ENCODE results near the gene ERP44.
A peak's percentile ranks its signal among the peaks of the same experiment; 100 is the strongest.
"Not testable (repeated sequence)": the region's sequence is repeated elsewhere in the genome, so short reads cannot be mapped to it uniquely, and the experiment has no call there.

ERP44 gene

DNA sequence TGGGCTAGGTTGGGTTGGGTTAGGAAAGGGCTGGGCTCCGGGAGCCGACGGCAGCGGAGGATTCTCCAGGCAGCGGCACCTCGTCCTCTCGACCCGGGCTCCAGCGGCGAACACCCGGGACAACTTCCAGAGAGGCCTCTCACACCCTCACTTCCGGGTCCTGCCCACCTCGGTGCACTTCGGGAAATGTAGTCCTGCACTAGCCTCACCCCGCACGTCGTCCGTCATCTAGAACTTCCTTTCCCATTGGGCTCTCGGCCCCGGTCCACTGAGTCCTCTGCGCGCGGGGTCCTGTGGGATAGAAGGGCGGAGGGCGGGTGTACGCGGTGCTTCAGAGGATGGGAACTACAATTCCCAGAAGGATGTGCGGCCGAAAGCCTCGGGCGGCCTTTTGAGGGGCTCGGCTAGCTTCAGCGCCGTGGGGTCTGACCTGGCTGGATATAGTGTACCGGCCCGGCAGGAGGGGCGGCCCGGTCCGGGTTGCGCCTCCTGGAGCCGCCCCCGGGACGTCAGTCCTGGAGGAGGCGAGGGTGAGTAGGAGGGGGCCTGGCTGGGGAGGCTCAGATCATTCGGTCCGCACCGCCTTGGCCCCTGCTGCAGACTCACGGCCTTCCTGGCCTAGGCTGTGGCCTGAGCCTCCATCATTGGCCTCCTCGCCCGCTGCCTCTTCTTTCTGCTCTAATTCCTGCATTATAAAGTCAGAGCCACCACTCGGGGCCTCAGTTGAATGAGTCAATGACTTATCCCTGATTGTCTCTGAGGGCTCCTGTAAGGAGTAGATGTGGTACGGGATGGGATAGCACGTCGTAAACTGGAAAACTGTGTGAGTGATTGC lies at the start of gene ERP44, which contains the start of gene INVS:
TSS of gene ERP44 (minus strand) at position 114 of the 835 bp plus-strand sequence. CDS start 160 bp downstream, outside the sequence.
TSS of gene INVS (plus strand) at position 357 of the 835 bp plus-strand sequence. CDS start 5,279 bp downstream, outside the sequence.
- peak; percentile 91 to 98 for DNase-seq (ENCODE audit: low read depth in 2 of 2)

DNA sequence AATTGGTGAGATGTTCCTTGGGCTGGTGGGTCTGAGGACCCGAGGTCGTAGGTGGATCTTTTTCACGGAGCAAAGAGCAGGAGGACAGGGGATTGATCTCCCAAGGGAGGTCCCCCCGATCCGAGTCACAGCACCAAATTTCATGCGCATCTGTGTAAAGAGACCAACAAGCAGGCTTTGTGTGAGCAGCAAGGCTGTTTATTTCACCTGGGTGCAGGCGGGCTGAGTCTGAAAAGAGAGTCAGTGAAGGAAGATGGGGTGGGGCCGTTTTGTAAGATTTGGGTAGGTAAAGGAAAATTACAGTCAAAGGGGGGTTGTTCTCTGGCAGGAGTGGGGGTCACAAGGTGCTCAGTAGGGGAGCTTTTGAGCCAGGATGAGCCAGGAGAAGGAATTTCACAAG lies 47.2 kb upstream of the ERP44 start:
- DNase-seq (ENCODE audit: low read depth in 2 of 2): not testable (repeated sequence)

DNA sequence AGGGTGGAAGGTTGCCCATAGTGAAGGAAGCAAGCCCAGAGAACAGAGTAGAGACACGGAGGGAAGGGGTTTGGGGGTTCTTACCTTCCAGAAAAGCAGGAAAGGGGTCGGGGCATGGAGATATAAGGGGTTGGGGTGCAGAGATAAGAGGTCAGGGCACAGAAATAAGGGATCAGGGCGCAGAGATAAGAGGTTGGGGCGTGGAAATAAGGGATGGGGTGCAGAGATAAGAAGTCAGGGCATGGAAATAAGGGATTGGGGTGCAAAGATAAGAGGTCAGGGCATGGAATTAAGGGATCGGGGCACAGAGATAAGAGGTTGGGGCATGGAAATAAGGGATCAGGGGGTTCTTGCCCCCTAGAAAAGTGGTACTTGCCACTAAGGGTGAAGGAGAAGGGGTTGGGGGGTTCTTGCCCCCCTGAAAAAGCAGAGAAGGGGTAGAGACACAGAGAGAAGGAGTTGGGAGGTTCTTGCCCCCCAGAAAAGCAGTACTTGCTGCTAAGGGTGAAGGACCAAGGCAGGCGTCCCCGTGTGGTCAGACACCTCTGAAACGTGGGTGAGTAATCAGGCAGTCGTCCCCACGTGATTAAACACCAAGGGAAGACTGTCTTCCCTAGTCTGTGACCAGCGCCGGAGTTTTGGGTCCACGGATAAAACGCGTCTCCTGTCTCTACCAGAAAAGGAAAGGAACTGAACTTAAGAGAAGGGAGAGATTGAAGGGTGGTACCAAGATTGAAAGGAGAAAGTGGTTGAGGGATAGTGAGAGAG lies 46.6 kb upstream of the ERP44 start:
- not testable (repeated sequence) for DNase-seq (ENCODE audit: low read depth in 2 of 2)

DNA sequence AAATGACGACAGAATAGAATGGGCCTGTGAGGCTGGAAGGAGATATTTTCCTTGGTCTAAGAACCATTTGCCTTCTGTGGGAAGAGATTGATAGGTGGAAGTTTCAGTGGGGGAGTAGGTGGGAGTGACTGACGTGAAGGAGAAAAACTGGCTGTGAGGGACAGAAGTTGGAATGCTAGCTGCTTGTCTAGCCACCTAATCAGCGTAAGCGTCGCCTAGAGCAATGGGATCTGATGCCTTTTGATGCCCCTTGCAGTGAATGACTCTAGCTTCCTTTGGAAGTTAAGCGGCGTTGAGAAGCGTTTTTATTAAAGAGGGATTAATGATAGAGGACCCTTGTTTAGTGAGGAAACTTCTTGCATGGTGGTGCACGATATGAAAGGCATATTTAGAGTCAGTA lies 43.1 kb upstream of the ERP44 start:
- DNase-seq (ENCODE audit: low read depth in 2 of 2): not testable (repeated sequence)

DNA sequence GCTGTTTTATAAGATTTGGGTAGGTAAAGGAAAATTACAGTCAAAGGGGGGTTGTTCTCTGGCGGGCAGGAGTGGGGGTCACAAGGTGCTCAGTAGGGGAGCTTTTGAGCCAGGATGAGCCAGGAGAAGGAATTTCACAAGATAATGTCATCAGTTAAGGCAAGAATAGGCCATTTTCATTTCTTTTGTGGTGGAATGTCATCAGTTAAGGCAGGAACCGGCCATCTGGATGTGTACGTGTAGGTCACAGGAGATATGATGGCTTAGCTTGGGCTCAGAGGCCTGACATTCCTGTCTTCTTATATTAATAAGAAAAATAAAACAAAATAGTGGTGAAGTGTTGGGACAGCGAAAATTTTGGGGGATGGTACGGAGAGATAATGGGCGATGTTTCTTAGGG lies 41.5 kb upstream of the ERP44 start:
- not testable (repeated sequence) for DNase-seq (ENCODE audit: low read depth in 2 of 2)

DNA sequence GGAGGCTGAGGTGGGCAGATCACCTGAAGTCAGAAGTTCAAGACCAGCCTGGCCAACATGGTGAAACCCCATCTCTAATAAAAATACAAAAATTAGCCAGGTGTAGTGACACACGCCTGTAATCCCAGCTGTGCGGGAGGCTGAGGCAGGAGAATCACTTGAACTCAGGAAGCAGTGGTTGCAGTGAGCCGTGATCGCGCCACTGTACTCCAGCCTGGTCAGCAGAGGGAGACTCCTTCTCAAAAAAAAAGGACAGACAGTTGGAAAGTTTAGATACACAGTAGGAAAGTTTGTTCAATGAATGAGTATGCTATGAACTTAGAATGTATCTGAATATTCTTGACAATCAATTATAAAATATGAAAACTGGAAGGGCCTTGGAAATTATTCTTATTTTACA lies 38.0 kb upstream of the ERP44 start:
- not testable (repeated sequence) for DNase-seq (ENCODE audit: low read depth in 2 of 2)

DNA sequence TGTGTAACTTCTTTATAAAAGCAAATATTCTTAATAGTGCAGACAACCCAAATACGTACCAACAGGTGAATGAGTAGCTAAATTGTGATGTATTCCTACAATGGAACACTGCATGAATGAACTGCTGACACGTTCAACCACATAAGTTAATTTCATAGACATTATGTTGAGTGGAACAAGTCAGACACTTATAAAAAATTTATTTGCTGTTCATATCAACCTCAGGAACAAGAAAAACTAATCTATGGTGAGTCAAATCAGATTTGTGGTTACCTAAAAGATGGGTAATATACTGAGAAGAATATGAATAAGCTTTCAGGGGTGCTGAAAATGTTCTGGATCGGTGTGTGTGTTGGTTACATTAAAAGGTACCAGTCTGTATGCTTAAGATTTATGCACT lies 35.9 kb upstream of the ERP44 start:
- no peak for DNase-seq (ENCODE audit: low read depth in 2 of 2)

DNA sequence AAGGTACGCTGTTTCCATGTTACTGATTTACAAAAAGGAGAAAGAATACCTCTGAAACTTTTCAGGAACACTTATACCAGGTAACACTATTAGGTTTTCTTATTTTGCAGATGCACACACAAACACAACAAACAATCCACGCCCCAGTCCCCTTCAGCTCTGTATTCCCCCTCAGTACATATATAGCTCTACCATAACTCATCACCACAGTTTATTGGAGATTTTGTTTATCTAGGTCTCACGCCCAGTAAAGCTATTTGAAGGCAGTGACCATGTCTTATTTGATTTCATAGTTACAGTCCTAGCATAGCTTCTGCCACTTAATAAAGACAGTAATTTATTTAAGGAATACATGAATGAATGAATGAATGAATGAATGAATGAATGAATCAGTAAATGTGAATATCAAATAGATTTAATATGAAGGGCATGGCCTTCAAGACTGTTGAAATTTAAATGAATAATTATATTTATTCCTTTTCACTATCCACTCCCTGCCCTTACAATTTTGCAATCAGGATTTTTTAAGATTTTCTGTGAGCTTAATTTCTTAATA lies 33.2 kb upstream of the ERP44 start:
- no peak for DNase-seq (ENCODE audit: low read depth in 2 of 2)

DNA sequence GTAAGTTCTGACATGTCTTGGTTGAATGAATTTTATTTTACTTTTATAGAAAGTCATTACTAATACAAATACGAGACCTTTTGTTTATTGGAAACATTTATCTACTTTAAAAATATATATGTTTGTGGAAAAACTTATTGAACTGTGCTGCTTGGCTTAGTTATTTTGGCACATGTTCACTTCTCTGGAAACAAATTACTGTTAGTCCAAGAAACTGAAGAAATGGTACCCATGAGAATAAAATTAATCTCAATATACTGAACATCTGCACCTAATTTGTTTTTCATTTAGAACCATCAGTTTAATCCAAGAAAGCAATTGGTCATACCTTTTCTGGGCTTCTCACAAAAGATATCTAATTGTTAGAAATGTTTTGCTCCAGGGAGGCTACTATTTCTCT lies 32.4 kb upstream of the ERP44 start:
- DNase-seq (ENCODE audit: low read depth in 2 of 2): no peak

DNA sequence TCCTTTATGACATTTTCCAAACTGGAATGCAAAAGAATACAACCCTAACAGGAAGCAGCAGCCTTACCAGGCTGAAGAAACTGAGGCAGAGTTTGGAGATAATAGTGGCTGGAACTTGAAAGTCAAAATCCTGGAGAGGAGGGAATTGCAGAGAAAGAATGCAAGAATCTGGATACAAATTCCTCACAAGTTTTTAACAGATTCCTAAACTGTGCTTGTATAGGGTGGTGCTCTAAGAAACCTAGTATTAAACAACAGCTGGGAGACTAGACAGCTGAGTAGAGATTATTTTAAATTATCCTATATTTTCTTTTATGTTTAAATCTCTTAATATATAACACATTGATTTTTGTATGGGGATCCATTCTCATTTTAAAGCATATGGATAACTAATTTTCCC lies 31.0 kb upstream of the ERP44 start:
- no peak for DNase-seq (ENCODE audit: low read depth in 2 of 2)

DNA sequence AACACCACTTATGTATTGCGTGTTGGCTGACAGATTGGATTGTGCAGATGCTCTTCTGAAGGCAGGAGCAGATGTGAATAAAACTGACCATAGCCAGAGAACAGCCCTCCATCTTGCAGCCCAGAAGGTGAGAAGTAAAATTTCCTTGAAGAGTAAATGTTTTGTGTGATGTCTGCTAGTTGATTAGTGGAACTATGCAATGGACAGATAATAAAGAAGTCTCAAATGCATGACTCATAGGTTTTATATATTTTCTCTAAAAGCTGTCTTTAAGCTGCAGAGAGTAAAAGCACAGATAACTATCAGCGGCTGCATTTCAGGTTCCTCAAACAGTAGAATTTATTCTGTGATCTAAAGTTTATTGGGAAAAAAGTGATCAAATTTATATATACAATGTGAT lies 27.6 kb upstream of the ERP44 start:
- DNase-seq (ENCODE audit: low read depth in 2 of 2): no peak

DNA sequence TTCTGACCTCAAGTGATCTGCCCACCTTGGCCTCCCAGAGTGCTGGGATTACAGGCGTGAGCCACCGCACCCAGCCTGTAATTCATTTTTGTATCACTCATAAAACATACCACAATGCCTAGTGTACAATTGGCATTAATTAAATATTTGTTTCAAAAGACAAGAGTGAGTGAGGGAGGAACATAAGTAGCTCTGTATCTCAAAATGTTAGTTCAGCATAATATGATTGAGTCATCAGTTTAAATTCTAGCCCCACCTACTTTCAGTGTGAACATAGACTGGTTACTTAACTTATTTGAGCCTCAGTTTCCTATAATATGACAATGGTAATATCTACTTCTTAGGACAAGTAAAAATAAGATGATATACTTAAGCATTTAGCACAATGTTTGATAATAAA lies 27.1 kb upstream of the ERP44 start:
- no peak for DNase-seq (ENCODE audit: low read depth in 2 of 2)

DNA sequence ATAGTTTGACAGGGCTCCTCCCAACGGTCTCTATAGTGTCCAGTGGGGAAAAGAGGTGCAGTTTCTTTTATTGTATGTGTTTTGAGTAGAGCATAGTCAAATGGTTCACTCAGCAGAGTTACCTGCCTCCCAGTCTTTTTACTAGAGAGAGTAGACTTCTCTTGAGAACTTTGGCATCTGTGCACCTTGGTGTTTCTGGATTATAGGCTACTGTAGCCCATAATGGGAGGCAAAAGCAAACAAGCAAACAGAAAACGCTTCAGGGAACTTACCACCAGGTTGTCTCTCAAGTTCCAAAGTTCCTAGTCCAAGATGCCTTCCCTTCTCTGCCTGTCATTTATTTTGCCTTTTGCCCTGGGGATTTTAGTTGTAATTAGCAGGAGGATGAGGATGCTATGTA lies 26.4 kb upstream of the ERP44 start:
- DNase-seq (ENCODE audit: low read depth in 2 of 2): no peak

DNA sequence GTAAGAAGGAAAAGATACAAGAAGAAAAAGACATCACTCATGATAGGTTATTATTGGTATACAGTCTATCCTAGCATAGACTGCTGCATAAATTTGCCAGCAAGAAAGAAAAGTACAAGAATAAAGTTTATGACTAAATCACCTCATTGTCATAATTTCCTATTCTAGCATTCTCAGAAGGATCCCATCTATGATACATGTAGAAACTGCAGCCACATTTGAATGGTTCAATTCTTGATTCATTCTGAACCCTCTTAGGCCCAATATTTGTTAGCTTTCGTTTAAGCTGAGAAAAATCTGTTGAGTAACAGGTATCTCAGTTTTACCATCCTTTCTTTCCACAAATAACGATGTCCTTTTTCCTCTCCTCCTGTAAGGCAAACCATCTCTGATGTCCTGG lies 21.5 kb upstream of the ERP44 start:
- DNase-seq (ENCODE audit: low read depth in 2 of 2): no peak

DNA sequence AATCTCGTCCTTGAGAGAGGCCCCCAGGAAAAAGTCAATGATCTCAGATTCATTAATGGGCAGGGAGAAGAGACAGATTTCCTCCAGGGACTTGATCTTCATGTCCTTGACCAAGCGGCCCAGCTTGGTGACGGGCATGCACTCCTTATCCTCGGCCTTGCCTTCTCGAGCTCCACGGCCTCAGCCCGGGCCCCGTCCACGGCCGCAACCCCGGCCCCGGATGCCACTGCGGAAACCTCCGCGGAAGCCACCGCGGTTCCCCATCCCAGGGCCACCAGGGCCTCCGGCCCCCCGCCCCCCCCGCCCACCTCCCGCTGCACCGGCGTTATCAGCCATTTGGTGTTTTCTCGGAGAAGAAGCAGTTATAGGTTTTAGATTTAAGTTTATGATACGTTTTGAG lies 18.5 kb upstream of the ERP44 start:
- DNase-seq (ENCODE audit: low read depth in 2 of 2): no peak

DNA sequence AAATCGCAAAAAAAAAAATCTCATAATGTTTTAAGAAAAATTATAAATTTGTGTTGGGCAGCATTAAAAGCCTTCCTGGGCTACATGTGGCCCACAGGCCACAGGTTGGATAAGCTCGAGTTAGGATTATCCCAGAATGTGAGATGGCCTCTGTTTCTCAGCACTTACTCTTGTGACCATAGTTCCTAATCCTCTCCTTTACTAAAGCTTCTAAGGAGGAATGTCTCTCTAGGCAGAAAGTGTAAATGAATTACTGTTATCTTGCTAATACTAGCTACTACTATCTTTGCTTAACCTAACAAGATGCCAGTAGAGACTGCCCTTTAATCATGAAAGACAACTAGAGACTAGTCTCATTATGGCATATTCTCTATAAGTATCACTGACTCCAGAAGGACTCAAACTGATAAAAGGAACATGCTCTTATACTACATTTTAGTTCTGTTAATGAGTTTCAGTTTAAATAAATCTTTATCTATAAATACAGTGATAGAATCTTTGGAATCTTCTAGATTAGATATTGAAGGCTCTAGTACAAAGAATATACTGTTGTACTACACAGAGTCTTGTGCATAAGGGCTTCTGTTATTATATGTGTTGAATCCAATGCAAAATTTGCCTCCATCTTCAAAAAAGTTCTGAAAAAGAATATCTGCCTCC lies 14.0 kb upstream of the ERP44 start:
- DNase-seq (ENCODE audit: low read depth in 2 of 2): no peak

DNA sequence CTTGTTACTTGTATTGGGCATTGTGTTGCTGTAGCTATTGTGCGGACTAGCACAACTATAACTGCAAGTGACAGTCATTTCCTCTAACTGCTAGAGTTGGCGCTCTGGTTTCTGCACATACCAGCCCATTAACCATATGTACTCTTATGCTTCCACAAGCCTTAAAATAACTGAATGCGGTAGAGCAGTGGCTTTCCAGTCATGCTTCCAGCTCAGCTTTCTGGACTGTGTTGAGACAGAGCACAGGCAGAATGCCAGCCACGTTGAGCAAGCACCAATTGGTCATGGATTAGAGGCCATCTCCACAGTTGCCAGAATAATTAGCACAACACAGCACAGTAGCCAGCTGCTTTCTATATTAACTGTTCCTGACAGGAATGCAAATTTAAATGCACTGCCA lies 12.4 kb upstream of the ERP44 start:
- no peak for DNase-seq (ENCODE audit: low read depth in 2 of 2)

DNA sequence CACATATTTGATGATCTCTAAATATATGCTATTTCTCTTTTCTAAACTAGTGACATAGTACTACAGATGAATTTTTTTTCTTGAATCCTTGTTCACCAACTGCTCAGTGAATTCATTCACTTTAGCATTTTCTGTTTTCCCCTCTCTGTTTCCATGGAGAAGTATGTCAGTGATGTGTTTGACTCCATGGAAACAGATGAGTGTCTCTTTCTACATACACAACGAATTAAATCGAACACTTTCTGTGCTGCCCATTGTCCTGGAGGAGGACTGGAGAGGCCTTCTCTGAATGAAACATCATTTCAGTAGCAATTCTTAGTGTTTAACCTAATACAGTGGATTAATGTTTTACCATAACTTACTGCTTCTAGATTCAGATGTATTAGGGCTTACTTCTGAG lies 9.8 kb upstream of the ERP44 start:
- no peak for DNase-seq (ENCODE audit: low read depth in 2 of 2)

DNA sequence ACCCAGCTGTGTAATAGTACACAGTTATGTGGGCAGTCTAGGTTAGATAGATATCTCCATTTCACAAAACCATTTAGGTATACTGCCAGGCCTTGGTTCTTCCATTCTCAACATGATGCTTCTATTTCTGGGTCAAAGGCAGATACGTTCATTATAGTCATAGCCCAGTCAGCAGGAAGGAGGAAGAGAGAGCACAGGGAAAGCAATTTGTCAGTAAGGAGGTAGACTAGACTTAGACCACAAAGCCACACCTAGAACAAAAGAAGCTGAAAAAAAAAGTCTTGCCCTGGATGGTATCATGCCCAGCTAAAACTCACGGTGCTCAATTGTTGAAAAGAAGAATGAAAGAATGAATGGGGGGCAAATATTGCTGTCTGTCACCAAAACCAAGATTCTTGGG lies 7.8 kb upstream of the ERP44 start:
- no peak for DNase-seq (ENCODE audit: low read depth in 2 of 2)

DNA sequence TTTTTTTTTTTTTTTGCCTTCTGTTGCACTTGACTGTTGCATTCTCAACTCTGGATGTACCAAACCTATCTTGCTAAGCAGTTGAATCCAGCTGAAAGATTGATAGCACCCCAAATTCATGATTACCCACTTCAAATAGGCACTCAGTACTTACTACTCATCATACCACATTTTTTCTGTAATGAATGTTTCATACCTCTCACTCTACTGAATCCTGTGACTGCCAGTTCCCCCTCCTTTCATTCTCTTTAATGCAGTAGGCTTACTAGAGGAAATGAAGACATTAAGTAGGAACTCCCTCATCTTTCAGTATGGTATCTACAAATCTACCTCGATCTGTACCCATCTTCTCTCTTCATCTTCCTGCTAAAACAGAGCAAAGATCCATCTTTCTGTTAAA lies 7.1 kb upstream of the ERP44 start:
- no peak for DNase-seq (ENCODE audit: low read depth in 2 of 2)

DNA sequence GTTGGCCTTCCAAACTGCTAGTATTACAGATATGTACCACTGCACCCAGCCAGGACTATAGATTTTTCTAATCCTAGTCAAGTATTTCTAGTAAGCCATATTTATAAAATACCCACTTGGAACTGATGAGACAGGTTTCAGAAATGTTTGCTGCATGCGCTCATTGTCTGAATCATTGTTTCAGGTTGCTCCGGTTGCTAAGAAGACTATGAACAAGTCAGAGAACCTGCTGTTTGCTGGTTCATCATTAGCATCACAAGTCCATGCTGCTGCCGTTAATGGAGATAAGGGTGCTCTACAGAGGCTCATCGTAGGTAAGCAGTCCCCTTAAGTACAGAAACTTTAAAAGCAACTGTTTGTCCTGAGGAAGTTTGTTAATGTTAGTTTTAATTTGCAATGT lies 5.5 kb upstream of the ERP44 start:
- no peak for DNase-seq (ENCODE audit: low read depth in 2 of 2)

DNA sequence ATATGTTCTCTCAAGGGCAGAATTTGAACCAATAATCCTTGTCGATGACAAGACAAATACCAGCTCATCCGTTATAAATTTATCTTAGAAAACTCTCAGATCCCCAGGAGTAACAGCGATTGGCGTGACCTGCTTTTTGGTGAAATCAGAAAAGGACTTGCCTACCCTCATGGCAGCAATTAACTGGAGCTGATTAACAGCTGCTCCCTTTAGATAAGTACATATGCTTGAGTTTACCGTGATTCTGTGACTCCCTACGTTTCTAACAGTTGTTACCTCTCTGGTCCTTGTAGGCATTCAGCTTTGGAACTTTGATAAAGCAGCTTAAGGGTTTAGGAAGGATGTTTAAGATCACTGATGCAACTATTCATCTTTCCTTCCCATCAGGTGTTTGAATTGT lies 2.8 kb upstream of the ERP44 start:
- no peak for DNase-seq (ENCODE audit: low read depth in 2 of 2)

Data from stimulated activated CD8-positive, alpha-beta memory T cell treated with anti-CD3 and anti-CD28 coated beads, Interleukin-15, amount 100 ng/mL, for 4 hours (primary cell).